Adipose tissue (tissue), 3 donors: ENCODE data around the gene FGD5. TPM values are rescaled to one million over a fixed set of nuclear protein-coding genes. Genes with fewer than 3 reads are reported as not detected.

Experiments used
- H3K27ac ChIP-seq: one replicate; pipeline ENCODE4 v1.5.1; 2013; ENCODE audit warnings: low read depth, low read length
- WGBS, 3 donors: extraction: QIAGEN DNeasy Blood & Tissue Kit; methylation state at CpG; one replicate each; pipeline ENCODE4 v1.1.7; 2013; 5-methylcytosine and 5-hydroxymethylcytosine counted together
- polyA plus RNA-seq, 3 donors: library from polyadenylated mRNA; stranded (reverse); fragments of 200-250 nt; gene quantifications; one replicate each; pipeline ENCODE4 v1.2.3, GENCODE V29; 2013
- donor health status: healthy with polysubstance abuse.
- donor health status: Bipolar disorder and iron deficiency.
- donor health status: healthy.

FGD5 gene
- polyA plus RNA-seq, 3 donors = 3.4 to 19.5 (median 16.7) TPM

DNA sequence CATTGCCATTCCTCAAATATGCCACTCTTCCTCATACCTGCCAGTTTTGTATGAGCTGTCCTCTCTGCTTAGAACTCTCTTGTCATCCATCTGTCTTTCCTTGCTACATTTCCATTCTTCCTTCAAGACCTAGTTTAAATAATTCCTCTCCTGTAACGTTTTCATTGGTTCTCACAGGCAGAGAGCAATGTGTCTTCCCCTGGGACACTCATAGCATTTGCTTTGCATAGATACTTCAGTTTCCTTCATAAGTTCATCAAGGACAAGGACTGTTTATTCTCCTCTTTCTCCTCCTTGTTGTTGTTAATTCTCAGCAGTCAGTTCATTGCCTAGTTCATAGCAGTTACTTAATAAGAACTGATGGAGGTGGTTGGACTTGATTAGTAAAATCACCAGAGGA lies 139.2 kb downstream of the FGD5 start:
- no peak overlapping the region for H3K27ac ChIP-seq
- WGBS, 3 donors = 27 to 34% (median 28%) methylated on average over 1 of the region's 1 CpG

DNA sequence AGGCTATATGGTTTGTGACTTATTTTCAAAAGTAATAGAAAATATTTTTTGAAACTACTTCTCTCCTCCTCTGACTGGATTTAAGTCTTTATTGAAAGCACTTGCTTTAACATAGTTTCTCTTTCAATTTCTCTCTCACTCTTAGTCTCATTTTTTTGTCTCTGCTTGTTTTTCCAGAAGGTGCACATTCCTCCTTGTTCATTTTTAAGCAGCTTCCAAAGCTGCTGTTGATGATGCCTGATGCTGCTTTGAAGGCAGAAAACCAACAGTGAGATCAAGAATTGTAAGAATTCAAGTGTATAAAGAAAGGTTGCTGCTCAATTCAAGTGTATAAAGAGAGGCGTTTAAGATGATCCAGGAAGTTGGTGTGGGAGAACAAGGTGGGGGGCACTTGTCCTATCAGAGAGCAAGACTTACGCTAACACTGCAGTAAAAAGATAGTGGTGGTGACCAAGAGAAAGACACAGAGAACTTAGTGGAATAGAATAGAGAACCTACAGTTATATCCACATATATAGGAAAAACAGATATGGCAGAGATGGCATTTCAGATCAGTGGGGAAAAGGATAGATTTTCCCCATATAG lies 140.7 kb downstream of the FGD5 start:
- no peak overlapping the region for H3K27ac ChIP-seq
- 62 to 81% (median 69%) methylated on average over 2 of the region's 2 CpGs for WGBS, 3 donors

DNA sequence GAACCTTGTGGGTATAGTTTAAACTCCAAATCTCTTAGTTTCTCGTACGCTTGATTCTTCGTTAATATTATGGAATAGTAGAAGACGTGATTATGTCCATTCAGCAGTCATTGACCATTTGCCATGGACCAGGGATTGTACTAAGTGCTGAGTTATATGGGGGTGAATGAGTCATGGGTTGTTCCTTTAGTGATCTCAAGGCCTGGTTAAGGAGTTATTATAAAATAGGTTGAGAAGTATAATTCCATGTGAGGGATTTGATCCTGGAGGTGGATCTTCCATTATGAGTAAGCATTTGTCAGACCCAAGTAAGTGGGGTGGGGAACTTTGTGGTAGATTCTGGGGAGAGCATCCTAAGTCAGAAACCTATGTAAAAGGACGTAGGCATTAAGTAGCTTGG lies 144.0 kb downstream of the FGD5 start:
- 94 to 97% (median 97%) methylated on average over 5 of the region's 5 CpGs for WGBS, 3 donors
- no peak overlapping the region for H3K27ac ChIP-seq

DNA sequence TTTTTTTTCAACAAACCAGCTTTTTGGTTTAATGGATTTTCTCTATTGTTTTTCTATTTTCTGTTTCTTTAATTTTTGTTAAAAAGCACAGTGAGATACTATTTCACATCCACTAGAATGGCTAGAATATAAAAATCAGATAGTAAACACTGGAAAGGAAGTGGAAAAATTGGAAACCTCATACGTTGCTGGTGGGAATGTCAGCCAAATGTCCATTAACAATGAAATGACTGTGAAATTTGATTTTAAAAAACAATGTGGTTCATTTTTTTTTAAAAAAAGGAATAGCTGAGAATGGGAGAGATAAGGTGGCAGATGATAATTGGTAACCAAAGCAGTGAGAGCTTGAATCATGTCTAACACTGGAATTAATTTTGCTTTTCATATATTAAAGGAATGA lies 148.5 kb downstream of the FGD5 start:
- H3K27ac ChIP-seq = no peak overlapping the region
- WGBS, 3 donors = 52 to 64% (median 61%) methylated on average over 1 of the region's 1 CpG

DNA sequence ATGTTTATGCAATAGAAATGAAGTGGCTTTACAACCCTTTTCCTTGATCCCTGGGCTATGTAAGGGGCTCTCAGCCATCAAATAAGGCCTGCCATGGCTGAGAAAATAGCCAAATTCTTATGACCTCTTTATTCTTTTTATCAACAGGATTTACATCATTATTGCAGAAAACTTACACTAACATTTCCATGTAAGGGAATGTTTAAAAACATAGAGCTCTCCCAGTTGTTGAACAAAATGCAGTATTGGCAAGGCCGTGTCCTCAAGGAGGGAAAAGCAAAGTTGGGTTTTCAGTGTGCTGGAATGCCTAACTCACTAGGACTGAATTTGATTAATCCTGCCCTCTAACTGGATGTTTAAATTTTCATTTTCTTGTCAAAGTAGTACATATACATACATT lies 150.9 kb downstream of the FGD5 start:
- no peak overlapping the region for H3K27ac ChIP-seq
- WGBS, 3 donors = 91 to 100% (median 98%) methylated on average over 1 of the region's 1 CpG

DNA sequence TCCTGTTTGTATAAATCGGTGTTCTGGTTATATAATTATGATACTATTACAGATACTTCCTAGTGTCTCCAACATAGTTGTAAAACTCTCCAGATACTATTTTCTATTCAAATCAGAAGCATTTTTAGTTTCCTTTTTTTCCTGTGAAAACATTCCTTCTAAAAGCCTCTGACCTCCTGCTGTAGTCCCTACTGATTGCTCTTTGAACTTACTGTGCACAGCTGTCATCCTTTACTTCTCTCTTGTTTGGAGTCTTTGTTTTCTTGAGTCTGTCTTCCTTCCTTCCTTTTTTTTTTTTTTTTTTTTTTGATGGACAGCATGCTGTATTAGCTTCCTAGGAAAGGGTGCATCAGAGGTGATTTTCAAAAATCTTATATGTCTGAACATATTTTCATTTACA lies 157.6 kb downstream of the FGD5 start:
- 38 to 59% (median 42%) methylated on average over 1 of the region's 1 CpG for WGBS, 3 donors
- H3K27ac ChIP-seq = no peak overlapping the region

DNA sequence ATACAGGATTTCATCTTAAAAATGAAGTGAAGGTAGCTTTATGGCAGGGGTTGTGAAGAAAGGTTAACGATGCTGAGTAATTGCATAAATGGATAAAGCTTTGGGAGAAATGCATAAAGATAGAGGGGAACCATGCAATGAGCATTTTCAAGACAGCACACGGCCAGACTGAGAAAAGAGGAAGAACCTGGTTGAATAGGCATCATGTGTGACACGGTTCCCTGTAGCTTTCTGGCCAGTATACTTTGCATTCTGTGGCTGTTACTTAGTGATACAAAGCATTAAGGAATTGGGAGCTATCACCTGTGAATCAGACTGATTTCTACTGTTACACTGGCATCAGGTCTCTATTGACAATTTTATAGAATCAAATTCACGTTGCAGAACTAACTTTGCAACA lies 161.9 kb downstream of the FGD5 start:
- H3K27ac ChIP-seq = no peak overlapping the region
- 64 to 92% (median 78%) methylated on average over 4 of the region's 4 CpGs for WGBS, 3 donors

Other genes starting within 250 kb of the FGD5 start
- gene CCDC174, start 167.2 kb upstream of the FGD5 start, polyA plus RNA-seq = 10 to 100 TPM in 2 of 3 donors, 1 to 10 TPM in 1; 9.4 to 10.7 (median 10.3) TPM
- gene C3orf20, start 143.8 kb upstream of the FGD5 start, polyA plus RNA-seq = not detected
- gene NR2C2, start 128.6 kb downstream of the FGD5 start, polyA plus RNA-seq = 1 to 10 TPM; 4.8 to 7.9 (median 7.3) TPM
- gene MRPS25, start 246.4 kb downstream of the FGD5 start, polyA plus RNA-seq = 10 to 100 TPM; 20.1 to 47.4 (median 24.2) TPM